Measurements from ENCODE around the gene FLNB.

The FLNB gene

GRCh38 chr3:58008141-58009025, at the start of gene FLNB:
Gene FLNB (plus strand): TSS chr3:58008422. CDS start chr3:58008565, 143 bp downstream.
- DNase-seq = peak; percentile 21

GRCh38 chr3:57958642-57959422, 49.4 kb upstream of the FLNB start:
- DNase-seq = no peak

- no peak for DNase-seq
These were observed 48.6 kb upstream of the FLNB start for GRCh38 chr3:57959423-57960173.

DNA sequence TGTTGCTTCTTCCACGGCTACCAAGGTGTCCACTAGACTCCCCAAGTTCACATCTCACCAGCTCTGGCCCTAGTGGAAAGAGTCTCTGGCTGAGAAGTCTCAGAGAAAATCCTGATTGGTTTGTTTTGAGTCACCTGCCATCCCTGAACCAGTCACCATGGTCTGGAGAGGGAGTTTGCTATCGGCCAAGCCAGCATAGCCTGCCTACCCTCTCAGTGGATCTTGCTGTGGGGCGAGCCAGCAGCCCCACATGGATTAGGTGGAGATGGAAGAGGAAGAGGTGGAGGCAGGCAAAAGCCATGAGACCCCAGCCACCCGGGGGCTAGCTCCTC, 48.1 kb upstream of the FLNB start:
- DNase-seq = no peak

GRCh38 chr3:57961177-57961827, 46.9 kb upstream of the FLNB start:
- no peak for DNase-seq

- no peak for DNase-seq
These were observed 46.3 kb upstream of the FLNB start for GRCh38 chr3:57961828-57962447.

- no peak for DNase-seq
These were observed 45.8 kb upstream of the FLNB start for GRCh38 chr3:57962448-57962834.

DNA sequence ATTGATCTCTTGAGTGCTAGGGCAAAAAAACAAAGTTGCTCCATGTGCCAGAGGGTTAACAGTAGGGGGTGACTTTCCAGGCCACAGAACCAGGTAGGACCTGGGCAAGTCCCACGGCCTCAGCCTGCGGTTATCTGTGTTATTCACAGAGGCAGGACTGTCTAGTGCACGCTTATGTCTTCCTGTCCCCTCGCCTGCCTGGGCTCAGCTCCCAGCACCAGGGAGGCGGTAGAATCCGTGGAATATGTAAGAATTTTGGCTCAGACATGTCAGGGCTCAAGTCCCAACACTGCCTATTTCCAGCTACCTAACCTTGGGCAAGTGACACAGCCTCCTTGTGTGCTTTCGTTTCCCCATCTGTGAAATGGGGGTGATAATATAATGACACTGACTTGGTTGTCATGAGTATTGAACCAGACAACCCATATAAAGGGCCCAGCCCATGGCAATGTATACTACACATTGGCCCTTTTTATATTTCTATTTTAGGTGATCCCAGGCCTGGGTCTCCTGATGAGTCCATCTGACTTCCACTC, 44.3 kb upstream of the FLNB start:
- no peak for DNase-seq

- DNase-seq = no peak
These were observed 41.4 kb upstream of the FLNB start for GRCh38 chr3:57966829-57967228.

DNA sequence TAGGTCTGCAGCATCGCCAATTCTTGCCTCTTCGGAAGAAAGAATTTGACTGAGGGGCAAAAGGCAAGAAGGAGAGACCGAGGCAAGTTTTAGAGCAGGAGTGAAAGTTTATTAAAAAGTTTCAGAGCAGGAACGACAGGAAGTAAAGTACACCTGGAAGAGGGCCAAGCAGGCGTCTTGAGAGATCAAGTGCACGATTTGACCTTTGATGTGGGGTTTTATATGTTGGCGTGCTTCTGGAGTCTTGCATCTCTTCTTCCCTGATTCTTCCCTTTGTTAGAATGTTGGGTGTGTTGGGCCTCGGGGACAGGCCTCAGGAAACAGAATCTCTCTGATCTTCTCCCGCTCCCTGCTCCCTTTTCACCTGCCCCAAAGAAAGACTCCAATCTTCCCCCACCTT, 40.6 kb upstream of the FLNB start:
- no peak for DNase-seq

DNA sequence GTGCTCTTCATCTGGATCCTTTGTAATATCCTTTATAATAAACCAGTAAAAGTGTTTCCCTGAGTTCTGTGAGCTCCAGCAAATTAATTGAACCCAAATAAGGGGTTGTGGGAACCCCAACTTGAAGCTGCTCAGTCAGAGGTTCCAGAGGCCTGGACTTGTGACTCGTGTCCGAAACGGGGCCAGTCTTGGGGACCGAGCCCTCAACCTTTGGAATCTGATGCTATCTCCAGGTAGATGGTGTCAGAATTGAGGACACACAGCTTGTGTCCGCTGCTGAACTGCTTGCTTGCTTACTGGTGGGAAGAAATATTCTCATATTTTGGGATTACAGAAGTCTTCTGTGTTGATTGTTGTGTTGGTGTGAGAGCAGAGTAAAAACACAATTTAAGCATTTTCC, 39.7 kb upstream of the FLNB start:
- no peak for DNase-seq

DNA sequence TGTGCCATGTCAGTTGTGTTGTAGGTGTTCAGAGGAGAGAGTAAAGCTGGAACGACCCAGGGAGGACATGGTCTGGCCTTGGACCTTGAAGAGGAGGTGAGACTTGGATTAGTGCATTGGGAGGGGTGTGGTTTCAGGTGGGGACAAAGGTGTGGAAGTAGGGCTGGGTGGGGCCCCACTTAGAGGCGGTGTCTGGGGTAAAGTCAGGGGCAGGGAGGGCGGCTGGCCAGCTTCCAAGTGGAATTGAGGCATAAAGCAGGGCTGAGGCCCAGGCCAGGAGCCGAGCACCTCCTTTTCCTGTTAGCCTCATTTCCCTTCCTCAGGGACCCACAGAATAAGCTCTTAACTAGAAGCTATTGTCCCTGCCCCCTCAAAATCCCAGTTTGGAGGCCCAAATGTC, 36.2 kb upstream of the FLNB start:
- DNase-seq = no peak

GRCh38 chr3:57972531-57973111, 35.6 kb upstream of the FLNB start:
- DNase-seq = no peak

DNA sequence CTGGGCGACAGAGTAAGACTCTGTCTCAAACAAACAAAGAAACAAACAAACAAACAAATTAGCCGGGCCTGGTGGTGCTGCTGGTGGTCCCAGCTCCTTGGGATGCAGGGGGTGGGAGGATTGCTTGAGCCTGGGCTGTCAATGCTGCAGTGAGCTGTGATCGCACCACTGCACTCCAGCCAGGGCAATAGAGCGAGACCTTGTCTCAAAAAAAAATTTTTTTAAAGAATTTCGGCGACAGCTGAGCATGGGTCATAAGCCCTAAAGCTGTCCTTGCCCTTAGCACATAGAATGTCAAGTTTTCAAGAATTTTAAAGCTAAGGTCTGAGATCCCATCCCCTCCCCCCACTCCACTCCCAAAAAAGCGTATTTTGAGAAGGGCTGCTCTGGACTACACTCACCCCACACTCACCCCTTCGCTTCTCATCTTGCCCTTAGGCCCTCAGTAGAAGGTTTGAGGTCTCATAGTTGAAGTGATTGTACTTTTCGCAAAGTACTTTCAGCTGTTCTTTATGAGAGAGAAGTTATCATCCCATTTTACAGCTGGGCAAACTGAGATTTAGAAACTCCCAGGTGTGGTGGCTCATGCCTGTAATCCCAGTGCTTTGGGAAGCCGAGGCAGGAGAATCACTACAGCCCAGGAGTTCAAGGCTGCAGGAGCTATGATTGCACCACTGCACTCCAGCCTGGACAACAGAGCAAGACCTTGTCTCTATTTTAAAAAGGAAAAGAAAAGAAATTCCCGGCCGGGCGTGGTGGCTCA, 34.3 kb upstream of the FLNB start:
- DNase-seq = no peak

DNA sequence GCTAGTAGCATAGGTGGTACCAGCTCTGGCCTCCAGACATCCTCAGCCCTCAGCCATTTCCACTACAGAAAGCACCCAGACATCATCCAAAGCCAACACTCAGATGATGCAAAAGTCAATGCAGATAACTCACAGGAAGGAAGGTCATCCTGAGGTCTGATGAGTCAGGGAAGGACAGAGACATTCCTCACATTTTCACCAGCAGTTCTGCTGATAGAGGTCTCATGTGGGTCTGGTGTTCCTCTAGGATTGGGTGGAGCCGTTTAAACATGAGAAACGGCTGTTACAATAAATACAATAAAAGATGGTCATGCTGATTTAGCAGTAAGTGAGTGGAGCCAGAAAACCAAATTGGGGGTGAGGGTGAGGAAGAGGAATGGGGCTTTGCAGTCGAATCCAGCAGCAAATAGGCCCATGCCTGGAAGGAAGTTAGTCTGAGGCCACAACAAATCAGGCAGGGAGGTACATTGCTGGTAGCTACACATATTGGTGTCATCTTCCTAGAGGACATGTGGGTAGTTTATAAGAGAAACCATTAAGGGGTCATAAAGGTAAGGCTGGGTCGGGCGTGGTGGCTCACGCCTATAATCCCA, 33.3 kb upstream of the FLNB start:
- DNase-seq = no peak

DNA sequence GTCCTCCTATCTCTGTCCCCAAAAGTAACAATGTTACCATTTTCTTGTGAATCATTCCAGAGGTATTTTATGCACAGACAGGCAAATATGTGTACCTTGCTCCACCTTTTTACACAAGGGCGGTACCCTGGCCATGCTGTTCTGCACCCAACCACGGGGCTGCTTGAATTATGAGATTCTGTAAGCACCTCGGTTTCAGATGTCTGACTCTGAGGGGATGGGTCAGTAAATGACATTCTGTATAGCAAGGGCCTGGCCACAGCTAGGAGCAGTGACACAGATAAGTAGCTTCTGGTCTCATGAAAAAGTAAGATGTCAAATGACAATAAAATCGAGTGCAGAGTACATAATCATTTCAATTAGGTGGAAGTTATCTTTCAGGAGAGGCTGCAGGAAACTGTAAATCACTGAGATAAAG, 30.4 kb upstream of the FLNB start:
- no peak for DNase-seq

DNA sequence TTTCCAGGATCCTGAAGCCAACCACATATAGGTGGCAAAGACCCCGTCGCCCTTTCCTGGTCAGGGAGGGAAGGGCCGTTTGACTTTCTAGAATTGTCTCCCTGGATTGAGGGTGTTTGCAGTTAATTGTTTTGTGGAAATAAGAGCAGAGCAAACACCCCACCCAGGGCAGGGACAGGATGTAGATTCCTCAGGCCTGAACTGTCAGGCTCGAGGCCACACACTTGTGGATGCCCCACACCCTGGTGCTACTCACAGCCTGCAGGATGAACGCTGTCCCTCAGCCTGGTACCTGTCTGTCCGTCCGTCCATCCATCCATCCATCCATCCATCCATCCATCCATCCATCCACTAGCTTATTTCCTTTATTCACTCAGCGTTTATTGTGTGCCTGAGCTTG, 29.9 kb upstream of the FLNB start:
- no peak for DNase-seq

DNA sequence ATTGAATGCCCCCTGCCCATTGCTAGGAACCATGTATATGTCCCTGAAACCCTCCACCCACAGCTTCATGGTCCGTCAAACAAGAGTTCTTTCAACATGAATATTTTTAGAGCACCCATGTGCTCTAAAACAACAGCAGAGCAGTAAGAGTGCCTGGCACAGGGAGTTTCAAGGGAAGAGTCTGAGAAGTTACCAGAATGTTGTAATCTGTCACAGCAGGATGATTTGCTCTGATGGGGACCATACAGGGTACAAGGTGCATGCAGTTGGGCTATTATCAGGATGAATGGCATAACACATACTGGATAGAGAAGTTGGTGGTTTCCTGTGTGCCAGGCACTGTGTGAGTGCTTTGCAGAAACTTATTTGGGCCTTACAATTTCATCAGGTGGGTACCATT, 27.8 kb upstream of the FLNB start:
- no peak for DNase-seq

DNA sequence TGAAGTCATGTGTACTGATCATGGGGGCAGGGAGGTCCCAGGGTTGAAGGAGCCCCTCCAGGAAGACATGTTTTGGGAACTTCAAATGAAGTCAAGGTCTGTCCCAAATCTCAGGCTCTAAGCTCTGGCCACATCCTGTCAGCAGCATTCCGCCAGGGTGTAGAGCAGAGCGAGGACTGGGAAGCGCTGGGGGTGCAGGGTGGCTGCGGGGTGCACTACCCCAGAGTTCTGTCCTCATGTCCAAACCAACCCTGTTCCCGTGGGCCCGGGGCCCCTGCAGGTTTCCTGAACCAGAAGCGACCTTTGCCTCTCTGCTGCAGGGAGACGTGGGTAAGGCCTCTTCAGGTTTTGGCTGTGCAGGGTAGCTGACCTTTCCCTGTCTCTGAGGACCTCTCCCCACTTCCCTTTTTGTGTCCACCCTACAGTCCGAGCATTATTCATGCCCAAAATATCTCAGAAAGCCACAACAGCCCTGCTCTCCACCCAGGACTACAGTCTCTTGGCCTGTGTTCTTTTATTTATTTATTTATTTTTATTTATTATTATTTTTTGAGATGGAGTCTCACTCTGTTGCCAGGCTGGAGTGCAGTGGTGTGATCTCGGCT, 26.6 kb upstream of the FLNB start:
- DNase-seq = no peak

DNA sequence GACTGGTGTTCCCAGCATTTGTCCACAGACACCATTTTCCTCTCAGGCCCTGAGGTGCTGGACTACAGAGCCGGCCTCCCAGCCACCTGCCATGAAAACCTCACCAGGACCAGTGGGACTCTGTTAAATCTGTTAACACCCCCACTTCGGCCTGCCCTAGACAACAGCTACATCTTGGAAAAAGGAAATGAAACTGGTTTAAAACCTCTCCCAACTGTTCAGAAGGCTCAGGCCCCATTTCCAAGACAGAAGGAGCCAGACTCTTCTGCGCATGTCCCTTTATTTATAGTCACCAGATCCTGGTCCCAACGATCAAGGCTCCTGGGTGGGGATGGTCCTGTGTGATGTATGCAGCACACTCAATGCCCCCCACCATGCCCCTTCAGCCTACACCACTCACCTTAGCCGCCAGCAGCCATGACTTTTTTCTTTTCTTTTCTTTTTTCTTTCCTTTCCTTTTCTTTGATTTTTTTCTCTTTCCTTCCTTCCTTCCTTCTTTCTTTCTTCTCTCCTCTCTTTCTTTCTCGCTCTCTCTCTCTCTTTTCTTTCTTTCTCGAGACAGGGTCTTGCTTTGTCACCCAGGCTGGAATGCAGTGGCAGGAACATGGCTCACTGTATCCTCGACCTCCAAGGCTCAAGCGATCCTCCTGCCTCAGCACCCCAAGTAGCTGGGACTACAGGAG, 25.5 kb upstream of the FLNB start:
- DNase-seq = no peak
